Central memory CD8-positive, alpha-beta T cell (primary cell): Measurements from ENCODE around the gene QARS1.
A peak's percentile ranks its signal among the peaks of the same experiment; 100 is the strongest.

Source experiments
- ATAC-seq: fragments of 150-1000 bp; cut with Tn5 transposase; replicated peaks from 2 replicates; pipeline ENCODE4 v1.10.0; 2022; ENCODE audit warnings: mild to moderate bottlenecking, moderate FRiP score, moderate number of reproducible peaks; ENCODE audit not compliant: poor library complexity, severe bottlenecking; ENCODE audit errors: extremely low read depth
- DNase-seq, 2 donors: peaks; one replicate each; pipeline ENCODE4 v3.0.0; 2021; ENCODE audit warnings: low spot score in 2 of 2
- H3K27ac Mint-ChIP-seq: one replicate; pipeline ENCODE4 v1.8.0; 2022; ENCODE audit warnings: low read depth, mild to moderate bottlenecking, moderate library complexity, mixed read lengths
- H3K27me3 Mint-ChIP-seq: one replicate; pipeline ENCODE4 v1.8.0; 2022; ENCODE audit warnings: mixed read lengths
- H3K36me3 Mint-ChIP-seq: one replicate; pipeline ENCODE4 v1.8.0; 2022; ENCODE audit warnings: mild to moderate bottlenecking, moderate library complexity, mixed read lengths; ENCODE audit not compliant: insufficient read depth
- H3K4me1 Mint-ChIP-seq: one replicate; pipeline ENCODE4 v1.8.0; 2022; ENCODE audit warnings: mixed read lengths
- H3K4me3 Mint-ChIP-seq: one replicate; pipeline ENCODE4 v1.8.0; 2022; ENCODE audit warnings: mild to moderate bottlenecking, moderate library complexity, mixed read lengths
- H3K9me3 Mint-ChIP-seq: one replicate; pipeline ENCODE4 v1.8.0; 2022; ENCODE audit warnings: mixed read lengths

QARS1 gene

GRCh38 chr3:49076116-49076515 is 28.4 kb downstream of the QARS1 start:
- peaks cover 9% of the 10 kb centered on the region for H3K4me1 Mint-ChIP-seq
- ATAC-seq (no peak), DNase-seq (no peak)
- no peaks in the 10 kb centered on the region for H3K27me3 Mint-ChIP-seq
- no peak overlapping the region for H3K27ac Mint-ChIP-seq
- peaks cover 74% of the 10 kb centered on the region for H3K36me3 Mint-ChIP-seq
- H3K9me3 Mint-ChIP-seq = no peaks in the 10 kb centered on the region
- H3K4me3 Mint-ChIP-seq = no peak overlapping the region

- Mint-ChIP-seq H3K4me3 (no peak overlapping the region), H3K27me3 (no peaks in the 10 kb centered on the region), H3K4me1 (peaks cover 9% of the 10 kb centered on the region), H3K36me3 (peaks cover 41% of the 10 kb centered on the region), H3K9me3 (no peaks in the 10 kb centered on the region), H3K27ac (peak overlapping the region; percentile 27)
- DNase-seq (no peak), ATAC-seq (no peak)
These were observed 46.5 kb downstream of the QARS1 start for GRCh38 chr3:49058011-49058410.

DNA sequence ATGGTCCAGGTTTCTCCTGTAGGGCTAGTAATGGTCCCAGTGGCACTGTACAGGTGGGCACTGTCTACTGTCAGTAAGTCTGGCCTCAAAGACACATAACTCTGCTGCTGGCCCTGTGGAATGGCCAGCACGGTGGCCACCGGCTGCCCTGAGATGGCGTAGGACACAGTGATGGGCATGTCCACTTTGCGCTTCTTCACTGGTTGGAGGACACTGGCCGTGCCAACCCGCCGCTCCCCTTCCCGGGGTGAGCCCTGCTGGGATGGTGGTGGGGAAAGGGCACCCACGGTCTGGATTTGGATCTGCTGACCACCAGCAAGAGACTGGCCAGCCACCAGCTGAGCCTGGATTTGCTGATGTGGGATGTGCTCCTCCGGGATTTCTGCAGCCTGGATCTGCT is 47.3 kb downstream of the QARS1 start:
- H3K4me3 Mint-ChIP-seq = no peak overlapping the region
- H3K9me3 Mint-ChIP-seq = no peaks in the 10 kb centered on the region
- H3K36me3 Mint-ChIP-seq = peaks cover 45% of the 10 kb centered on the region
- ATAC-seq (no peak), DNase-seq (no peak)
- H3K27ac Mint-ChIP-seq = peak overlapping the region; percentile 27
- no peaks in the 10 kb centered on the region for H3K27me3 Mint-ChIP-seq
- peaks cover 13% of the 10 kb centered on the region for H3K4me1 Mint-ChIP-seq

DNA sequence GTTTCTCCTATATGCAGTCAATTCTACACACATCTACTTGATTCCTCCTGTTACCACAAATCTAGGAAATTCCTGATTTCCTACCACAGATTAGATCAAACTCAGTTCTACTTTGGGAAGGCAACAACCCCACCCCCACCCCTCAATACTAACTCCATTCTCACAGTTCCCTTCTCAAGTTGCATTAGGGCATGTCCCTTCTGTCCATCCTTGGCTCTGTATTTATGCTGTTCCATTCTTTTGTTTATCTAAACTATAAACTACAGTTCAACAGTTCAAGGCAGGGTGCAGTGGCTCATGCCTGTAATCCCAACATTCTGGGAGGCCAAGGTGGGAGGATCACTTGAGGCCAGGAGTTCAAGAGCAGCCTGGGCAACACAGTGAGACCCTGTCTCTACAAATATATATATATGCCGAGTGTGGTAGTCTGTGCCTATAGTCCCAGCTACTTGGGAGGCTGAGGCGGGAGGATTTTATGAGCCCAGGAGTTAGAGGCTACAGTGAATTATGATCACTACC is 50.2 kb downstream of the QARS1 start:
- Mint-ChIP-seq H3K36me3 (peaks cover 50% of the 10 kb centered on the region), H3K4me3 (no peak overlapping the region), H3K27ac (no peak overlapping the region), H3K4me1 (peaks cover 32% of the 10 kb centered on the region), H3K27me3 (no peaks in the 10 kb centered on the region), H3K9me3 (no peaks in the 10 kb centered on the region)
- ATAC-seq = no peak
- no peak for DNase-seq

- Mint-ChIP-seq H3K9me3 (no peaks in the 10 kb centered on the region), H3K27ac (no peak overlapping the region), H3K27me3 (no peaks in the 10 kb centered on the region), H3K4me3 (no peak overlapping the region), H3K36me3 (peaks cover 48% of the 10 kb centered on the region), H3K4me1 (peaks cover 32% of the 10 kb centered on the region)
- DNase-seq (no peak), ATAC-seq (no peak)
These were observed 51.0 kb downstream of the QARS1 start for GRCh38 chr3:49053543-49053942.
